ENCODE results near the gene SLC9A7.

Gene SLC9A7

DNA sequence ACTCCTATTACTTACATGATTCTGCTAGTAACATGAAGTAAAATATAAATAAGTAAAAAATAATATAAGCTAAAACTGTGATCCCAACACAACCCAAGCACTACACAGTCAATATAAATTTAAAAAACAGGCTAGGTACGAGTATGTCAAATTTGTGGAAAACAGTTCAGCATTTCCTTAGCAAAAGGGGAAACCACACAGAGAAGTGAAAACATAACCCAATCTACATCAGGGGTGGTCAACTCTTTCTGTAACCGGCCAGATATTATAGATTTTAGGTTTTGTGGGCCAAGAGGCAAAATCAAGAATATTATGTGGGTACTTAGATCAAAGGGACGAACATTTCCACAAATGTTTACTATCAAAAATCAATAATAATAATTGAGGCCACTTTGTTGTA is 115.3 kb downstream of the SLC9A7 start:
- no peak for DNase-seq

DNA sequence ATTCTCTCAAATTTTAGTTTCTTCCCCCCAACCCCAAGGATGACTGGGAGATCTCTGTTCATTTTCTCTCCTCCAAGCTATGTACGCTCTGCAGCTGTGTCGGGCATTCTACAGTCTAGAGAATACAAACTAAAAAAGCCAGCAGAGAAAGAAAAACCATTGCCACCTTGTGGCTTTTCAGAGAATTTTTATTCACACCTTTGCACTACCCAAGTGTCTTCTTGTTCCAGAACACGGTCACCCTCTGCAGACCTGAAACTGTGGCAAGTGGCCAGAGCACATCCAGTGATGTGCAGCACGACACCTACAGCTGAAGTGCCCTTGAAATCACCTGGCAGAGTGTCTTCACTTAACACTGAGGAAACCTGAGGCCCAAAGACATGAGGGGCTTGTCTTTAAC is 116.8 kb downstream of the SLC9A7 start:
- no peak for DNase-seq

DNA sequence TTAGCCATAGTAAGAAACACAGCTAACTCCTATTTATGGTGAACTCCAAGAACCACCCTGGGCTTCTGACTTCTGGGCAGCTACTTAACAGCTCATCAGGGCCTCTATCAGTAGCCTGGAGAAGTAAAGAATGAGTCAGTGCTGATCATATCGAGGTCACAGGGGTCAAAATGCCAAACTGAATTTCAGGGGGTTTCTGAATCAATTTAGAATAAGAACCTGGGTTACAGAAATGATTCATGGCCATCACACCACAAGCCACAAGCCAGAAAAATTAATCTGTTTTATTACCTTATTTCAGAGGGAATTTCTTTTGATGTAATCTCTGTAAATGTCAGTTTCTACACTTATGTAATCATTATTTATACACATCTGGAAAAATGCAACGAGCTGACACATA is 121.0 kb downstream of the SLC9A7 start:
- peak; percentile 62 for DNase-seq

DNA sequence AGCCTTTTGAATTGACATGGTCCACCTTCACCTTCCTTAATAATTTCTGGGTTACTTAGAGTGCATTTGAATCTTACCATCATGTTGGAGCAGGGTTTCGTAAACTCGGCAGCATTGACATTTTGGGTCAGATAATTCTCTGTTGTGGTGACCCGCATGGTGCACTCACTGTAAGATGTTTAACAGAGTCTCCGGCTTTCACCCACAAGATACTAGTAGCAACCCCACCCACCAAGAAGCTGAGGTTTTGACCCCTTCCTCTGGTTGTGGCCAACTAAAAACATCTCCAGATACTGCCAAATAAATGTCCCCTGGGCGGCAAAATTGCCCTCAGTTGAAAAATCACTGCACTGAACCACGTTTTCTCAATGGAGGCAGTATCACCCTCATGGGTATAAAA is 122.7 kb downstream of the SLC9A7 start:
- no peak for DNase-seq

DNA sequence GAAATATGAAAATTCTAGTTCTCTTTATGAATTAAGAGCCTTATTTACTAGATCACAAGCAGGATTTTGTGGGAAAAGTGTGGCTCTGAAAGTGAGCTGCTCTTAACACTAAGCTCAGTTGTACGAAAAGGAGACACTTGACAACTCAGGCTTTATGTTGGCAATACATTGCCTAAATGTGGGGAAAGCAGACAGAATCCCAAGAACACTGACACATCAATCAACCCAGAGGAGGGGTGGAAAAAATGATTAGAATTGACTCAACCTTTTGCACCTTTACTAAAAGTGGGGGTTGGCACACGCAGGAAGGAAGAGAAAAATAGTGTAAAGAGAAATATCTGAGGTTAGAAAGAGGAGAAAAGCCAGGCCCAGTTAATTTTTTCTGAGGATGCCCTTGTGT is 123.7 kb downstream of the SLC9A7 start:
- DNase-seq, result no peak

DNA sequence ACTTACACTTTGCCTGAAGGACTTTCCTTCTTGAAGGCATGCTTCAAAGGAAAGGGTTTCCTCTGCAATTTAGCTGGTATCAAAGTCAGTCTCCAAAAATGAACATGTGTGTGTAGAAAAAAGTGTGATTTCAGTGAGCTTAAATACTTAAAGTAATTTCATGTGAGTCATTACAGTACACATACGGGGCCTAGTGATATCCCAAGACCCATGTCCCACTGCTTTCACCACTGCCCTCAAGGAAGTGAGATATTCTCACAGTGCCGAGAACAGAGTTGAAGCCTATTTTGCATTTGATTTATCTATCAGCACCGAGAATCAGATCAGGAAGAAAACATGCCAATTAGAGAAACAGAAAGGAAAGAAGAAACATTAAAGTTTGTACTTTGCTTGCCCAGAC is 124.3 kb downstream of the SLC9A7 start:
- DNase-seq, result no peak

DNA sequence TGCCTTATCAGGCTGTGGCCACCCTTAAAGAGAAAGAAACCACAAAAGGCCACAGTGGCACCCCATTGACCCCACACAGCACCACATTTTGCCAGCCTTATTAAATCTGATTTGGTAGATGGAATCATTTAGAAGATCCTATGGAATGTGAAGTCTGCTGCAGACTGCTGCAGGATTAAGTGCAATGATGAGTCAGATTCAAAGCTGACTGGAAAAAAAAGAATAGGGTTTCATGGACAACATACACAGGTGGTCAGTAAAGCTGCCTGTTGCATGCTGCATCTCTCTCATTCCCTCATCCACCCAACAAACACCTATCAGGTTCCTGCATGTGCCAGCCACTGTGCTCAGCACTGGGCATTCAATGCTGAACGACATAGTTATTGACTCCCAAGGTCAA is 128.8 kb downstream of the SLC9A7 start:
- no peak for DNase-seq

DNA sequence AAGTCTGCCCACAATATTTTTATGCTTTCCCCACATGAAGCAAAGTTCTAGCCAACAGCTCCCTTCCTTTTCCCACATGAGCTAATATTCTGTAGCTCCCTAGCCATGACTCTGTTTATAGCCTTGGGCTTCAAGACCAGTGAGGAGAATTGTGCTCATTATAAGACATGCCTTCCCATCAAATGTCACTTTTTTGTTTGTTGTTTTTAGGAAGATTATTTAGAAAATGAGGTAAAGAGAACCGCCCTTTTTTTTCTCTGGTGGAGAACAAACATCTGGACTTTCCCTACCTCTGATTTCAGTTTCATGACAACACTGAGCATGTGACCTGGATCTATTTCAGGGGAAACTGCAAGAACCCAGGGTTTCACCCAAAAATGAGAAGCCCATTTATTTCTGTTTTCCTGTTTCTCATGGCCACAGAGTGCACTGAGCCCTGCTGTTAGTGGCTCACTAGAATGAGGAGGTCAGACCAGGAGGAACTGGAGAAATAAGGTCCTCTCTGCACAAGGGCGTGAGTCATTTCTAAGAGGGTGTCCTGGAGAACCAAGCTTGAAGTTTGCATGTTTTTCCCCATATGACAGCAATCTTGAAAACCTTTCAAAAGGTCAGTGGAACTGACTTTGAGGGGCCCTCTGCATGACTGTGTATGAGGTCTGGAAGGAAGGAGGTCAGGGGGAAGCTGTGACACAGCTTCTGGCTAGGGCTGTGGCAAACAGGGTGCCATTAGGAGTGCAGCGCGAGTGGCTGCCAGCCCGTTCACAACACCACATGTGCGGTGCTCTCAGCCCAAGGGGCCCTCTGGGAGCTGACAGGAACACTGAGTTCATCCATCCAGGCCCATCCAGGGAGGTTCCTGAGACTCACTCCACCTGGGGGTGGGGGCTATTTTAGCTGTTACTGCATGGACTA is 130.2 kb downstream of the SLC9A7 start:
- peak; percentile 61 for DNase-seq

DNA sequence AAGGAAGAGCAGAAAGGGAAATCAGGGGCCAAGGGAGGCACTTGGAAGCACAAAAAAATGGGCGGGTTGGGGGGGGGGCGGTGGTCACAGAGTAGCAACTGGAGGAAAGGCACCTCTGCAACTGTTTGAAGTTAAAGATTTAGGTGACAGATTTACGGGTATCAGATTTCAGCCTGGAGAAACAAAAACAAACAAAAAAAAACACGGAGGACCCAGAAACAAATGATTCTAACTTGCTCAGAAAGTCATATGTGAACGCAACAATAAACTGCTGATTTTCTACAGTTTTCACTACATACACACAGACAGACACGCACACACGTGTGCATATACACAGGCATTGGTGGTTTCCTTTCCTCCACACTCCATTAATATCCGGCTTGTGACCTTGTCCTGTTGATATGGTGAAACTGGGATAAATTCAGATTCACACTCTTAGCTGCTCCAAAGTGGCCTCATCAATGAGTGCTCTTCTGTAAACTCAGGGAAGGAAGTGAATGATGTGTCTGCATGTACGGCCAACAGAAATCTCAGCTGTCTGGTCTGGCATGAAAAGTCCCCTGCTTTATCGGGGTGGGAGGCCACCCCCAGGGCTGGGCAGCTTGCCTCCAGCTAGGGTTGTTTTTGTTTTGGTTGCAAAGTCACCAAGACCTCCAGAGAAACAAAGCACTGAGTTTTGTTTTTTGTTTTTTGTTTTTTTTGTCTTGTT is 131.1 kb downstream of the SLC9A7 start:
- no peak for DNase-seq

DNA sequence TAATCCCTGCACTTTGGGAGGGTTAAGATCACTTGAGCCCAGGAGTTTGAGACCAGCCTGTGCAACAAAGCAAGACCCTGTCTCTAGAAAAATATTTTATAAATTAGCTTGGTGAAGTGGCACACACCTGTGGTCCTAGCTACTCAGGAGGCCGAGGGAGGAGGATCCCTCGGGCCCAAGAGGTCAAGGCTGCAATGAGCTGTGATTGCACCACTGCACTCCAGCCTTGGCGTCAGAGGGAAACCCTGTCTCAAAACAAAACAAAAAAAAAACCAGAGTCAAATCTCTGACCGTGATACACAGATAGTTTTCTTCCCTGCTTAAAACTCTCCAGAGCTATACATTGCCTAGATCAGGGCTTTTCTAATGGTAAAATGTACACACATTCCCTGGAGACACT is 131.9 kb downstream of the SLC9A7 start:
- no peak for DNase-seq

DNA sequence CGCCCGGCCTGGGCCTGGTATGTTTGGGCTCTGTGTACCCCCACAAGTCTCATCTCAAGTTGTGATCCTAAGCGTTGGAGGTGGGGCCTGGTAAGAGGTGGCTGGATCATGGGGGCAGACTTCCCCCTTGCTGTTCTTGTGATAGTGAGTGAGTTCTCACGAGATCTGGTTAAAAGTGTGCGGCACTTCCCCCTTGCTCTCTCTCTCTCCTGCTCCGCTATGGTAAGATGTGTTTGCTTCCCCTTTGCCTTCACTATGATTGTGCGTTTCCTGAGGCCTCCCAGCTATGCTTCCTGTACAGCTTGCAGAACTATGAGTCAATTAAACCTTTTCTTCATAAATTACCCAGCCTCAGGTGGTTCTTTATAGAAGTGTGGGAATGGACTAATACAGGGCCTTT is 132.4 kb downstream of the SLC9A7 start:
- peak; percentile 68 for DNase-seq

DNA sequence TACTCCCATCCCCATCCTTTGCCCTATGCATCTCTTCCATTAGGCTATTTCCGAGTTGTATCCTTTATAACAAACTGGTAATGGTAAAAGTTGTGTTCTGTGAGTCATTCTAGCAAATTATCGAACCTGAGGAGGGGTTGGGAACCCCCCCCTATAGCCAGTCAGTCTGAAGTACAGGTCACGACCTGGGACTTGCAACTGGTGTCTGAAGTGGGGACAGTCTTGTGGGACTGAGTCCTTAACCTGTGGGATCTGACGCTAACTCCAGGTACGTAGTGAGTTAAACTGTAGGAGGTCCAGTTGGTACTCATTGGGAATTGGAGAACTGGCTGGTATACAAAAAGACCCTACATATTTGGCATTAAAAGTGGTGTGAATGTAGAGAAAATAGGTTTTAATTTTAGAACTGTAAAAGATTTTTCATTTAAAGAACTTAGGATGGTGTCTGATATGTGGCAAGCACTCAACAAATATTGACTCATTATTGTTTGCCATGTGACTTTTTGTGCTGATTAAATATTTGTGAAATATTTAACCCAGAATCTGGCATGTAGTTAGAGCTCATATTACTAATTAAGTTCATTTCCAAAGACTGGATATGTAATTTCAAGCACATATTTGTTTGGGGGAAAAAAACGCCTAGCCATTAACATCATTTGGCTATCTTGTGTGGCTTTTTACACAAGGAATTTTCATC is 134.7 kb downstream of the SLC9A7 start:
- DNase-seq, result no peak

DNA sequence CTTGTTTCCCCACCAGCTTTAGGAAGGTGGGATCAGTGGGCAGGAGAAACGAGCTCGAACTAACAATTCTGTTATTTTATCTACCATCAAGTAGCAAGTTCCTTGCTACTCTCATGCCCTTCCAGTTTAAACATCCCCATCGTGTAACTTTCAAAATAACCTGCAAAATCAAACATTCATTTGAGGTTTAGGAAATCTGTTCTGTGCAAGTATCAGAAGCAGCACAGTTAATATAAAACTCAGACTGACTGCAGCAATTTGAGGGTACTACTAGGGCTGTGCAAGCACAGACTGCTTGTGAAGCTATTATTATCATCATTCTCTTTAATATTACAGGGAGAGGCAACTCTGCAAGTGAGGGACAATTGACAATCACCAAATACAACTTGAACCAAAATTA is 137.3 kb downstream of the SLC9A7 start:
- no peak for DNase-seq

DNA sequence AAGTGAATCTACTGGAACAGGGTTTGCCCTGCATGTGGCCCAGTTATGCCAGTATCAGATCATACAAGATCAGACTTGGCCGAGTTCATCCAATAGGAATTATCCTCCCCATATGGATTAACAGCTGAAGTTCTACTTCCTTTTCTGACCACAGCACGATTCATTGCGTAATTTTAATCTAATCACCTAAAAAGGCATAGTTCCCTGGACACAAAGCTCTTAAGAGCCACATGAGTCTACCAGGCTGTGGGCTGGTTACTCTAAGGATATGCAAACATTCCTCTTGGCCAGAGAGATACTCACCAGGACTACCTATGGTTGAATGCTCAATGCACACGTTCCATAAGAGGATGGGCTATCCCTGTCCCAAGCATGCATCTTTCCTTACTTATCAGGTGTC is 138.4 kb downstream of the SLC9A7 start:
- DNase-seq, result no peak

DNA sequence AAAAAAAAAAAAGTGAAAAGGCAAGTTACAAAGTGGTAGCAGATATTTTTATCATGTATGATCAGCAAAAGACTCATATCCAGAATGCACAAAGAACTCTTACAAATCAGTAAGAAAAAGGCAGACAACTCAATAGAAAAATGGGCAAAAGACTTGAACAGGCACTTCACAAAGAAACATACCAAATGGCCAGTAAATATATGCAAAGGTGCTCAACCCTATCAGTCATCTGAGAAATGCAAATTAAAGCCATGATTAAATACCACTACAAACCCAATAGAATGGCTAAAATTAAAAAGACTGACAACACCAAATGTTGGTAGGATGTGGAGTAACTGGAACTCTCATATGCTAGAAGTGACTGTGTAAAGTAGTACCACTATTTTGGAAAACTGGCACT is 140.0 kb downstream of the SLC9A7 start:
- no peak for DNase-seq

DNA sequence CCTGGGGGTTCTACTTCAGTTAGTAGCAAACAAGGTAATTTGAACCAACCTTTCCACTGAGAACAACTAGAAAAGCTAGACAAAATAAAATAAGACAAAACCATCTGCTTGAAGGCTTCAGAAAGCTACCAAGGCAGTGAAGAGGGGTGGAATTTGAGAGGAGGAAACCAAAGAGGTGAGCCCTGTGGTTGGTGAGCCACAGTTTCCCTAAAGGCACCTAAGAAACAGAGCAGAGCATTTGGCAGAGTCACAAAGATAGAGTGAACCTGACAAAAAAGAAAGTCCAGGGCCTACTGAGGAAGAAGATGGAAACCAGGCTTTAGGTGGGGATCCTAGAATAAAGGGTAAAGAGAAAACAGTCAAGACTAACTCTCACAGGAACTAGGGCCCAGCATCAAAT is 141.0 kb downstream of the SLC9A7 start:
- DNase-seq, result peak; percentile 61

DNA sequence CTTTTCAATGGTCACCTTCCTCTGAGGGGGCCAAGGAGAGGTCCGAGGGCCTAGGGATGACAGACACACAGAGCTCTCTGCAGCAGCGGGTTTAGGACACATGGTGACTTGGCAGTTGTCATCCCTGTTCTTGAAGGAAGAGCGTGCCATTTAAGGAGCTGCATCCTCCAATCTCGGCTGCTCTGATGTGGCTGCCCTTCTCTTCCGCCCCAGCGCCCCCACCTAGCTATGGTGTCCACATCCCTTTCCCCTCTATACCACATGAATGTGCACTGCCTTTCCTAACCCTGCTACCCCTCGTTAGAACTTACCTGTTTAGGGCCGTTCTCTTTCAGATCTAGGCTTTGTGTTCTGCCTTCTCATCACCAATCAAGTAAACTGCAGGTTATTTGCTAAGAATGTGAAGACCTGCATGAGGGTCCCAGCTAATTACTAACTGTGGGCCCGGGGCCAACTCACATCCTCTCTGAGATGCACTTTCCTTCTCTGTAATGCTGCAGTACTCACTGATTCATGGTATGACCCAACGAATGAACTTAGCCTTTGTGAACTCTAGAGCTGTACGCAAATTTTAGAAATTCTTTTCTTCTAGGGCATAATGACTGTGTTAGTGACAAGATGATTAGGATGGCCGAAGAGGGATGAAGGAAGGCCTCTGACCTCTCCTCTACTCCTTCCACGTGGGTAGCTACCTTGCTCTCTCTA is 147.1 kb downstream of the SLC9A7 start:
- DNase-seq, result peak; percentile 73

DNA sequence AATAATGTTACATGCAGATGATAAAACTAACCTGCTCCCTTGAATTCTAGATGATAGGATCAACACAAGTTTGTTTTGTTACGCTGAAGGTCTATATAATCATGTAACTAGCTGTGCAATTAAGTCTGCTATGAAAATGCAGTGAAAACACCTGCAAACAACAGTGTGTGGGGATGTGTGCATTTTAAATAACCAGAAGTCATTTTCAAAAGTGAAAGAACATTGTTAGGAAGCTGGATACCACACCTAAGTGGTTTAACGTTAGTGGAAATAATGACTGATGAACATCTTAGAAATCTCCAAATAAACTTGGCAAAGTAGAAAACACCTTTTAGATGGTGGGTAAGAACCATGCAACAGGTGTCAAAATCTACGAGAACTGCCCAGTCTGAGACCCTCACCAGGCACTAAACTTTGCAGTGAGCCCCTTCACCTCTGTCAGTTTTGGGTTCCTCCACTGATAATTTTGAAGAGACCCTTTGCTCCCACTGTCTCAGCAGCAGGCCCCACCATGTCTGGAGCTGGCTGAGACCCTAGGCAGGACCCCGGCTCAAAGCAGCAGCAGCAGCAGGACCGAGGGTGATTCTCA is 148.8 kb downstream of the SLC9A7 start:
- DNase-seq, result no peak

DNA sequence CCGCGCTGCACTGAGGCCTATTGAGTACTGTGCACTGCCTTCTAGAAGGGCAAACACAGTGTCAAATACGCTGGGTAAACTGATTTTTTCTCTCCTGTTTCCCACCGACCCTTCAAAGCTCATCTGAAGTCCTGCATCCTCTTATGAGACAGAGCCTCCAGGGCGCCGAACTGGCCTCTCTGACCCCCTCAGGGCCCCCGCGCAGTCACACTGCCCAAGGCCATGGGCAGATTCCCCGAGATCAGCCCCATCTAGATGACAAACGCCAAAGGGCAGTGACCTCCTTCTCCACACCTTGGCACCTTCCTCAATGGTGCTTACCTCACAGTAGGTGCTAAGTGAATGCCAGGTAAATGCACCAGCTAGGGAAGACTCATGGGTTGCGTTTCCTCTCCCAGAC is 151.0 kb downstream of the SLC9A7 start:
- no peak for DNase-seq

DNA sequence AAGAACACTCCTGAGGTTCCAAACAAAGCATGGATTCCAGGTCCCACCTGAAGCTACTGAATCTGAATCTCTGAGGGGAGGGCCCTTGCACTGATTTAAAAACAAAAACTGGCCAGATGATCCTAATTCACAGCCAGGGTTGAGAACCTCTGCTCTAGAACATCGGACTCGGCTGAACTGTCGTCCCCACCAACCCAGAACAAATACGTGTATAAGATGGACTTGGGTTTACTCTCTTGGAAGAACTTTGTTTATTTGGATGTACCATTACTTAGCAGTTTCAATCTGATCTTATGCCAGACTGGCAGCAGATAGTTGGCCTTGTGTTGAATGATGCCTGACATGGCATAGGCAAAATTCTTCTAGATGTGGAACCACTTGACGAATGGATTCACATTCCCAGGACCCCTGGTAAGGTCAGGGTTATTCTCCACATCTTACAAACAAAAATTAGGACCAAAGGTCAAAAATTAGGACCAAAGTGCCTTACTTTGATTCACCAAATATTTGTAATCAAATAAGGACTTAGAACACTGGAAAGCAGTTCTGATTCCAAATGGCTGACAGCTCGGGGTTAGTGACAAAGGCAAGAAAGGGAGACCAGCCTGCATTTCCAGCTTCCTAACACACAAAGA is 156.3 kb downstream of the SLC9A7 start:
- no peak for DNase-seq

DNA sequence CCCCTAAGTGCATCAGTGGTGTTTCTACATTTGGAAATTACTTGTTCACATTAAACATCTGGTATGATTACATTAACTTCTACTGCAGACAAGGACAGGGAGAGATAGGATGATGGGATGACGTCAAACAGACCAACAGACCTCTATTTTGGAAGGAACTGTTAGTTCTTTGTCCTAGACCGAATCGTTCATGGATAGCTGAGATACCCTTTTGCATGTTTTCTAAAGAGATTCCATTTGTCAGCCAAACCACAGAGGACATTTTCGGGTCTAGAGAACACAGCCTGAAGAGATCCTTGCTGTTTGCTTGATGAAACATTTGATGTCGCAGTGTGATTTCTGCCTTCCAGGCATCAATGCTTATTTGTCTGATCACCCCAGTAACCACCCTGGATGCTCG is 157.6 kb downstream of the SLC9A7 start:
- DNase-seq, result no peak

DNA sequence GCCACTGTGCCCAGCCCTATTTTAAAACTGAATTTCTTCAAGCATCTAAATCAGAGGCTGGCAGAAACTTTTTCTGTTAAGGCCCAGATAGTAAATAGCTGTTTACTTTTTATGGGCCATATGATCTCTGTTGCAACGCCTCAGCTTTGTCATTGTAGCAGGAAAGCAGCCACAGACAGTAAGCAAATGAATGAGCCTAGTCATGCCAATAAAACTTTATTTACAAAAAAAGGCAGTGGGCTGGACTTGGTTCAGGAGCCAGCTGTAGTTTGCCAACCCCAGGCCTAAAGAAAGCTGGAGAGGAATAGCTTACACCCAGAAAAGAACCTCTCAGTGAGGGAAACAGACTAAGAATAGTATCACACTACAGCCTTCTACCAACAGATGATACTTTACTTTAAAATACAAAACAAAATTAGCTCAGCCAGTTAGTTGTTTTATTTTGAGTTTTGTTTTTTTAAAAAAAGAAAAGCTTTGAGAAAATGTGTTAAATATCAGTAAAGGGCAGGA is 159.8 kb downstream of the SLC9A7 start:
- DNase-seq, result no peak

Measured in activated effector memory CD4-positive, alpha-beta T cell treated with anti-CD3 and anti-CD28 coated beads, Interleukin-2, amount 50 U/mL, for 16 hours (primary cell).